Activated CD8-positive, alpha-beta memory T cell treated with anti-CD3 and anti-CD28 coated beads for 1 hour (primary cell): ENCODE data around the gene TNFRSF19.

Source experiments
- DNase-seq, 2 donors: peaks; one replicate each; pipeline ENCODE4 v3.0.0-alpha.2; 2020; ENCODE audit warnings: low read depth in 1 of 2; ENCODE audit errors: extremely low read depth in 1 of 2

The TNFRSF19 gene

DNA sequence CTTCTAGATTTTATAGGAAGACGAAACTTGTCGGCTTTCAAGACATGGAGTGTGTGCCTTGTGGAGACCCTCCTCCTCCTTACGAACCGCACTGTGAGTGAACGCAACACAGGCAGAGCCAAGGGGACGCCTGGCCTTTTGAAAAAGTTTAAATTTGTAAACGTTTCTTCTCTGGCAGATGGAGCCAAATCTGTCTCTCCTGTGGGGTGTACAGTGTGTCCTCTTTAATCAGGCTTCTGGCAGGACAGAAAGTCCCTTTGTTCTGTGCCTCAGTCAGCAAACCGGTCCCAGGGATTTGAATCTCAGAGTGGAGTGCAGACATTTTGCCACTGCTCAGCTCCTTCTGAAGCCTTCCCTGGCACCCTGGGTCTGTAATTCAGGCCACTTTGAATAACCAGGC is 56.5 kb downstream of the TNFRSF19 start:
- DNase-seq: no peak

DNA sequence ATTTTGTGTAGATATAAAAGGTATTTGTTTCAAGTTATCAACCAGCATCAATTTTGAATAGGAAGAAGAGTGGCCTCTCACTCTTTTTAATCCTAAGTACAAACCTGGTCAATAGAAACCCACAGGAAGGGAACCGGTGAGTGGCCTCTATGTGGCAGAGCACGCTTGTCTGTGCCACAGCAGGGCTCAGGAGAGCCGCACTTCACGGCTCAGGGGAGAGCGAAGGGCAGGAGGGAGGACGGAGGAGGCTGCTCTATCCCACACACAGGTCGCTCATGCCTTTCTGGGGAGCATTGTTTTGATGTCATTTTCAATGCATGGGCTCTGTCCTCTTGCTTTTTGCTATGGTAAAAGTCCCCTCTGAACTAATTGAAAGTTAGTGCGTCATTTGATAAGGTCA is 57.2 kb downstream of the TNFRSF19 start:
- no peak for DNase-seq

DNA sequence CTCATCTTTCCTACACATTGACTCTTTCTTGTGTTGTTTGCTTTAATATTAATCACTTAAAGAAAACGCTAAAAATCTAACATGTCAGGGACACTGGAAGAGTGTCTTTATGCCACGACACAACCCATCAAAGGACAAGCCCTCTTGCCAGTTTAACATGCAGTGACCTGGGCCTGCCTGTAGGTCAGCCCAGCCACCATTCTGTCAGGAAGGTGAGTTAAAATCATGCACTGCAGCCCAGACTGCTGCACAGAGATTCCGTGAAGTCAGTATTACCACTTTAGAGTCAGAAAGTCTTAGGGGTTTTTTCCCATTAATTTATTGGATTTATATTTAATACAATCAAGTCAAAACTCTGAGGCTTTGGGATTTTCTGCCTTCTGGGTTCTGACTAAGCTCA is 58.0 kb downstream of the TNFRSF19 start:
- DNase-seq: no peak

DNA sequence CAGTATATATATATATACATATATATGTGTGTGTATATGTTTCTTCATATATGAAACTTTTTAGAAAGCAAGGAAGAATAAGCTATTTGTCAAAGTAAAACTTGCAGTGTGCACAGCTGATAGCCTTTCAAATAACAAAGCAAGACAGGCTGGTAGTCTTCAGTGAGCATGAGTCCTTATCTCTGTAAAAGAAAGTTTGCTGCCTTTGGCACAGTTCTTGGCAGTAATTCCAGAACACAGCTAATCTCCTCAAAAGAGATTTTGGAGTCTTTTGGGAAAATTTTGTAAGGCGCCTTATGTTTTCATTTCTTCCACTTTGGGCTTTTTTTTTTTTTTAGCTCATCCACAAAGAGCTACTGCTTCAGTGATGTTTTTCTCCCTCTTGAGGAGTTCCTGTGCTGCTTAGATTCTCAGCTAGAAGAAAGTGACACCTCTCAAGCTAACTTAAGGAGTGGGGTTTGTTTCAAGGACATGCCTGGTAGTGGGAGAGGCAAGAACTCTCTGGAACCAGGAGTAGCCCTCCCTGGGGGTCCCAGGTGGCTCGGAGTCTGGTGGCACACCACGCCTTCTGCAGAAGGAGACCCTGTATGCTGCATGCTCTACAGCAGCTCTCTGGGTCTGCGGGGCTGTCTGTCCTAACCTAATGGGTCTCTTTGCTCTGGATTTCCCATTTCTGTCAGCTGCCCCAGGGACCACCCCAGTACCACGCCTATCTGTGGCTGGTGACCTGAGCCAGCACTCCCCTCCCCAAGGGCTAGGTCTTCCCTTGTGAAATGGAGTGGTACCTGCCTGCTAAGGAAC is 58.8 kb downstream of the TNFRSF19 start:
- no peak for DNase-seq

DNA sequence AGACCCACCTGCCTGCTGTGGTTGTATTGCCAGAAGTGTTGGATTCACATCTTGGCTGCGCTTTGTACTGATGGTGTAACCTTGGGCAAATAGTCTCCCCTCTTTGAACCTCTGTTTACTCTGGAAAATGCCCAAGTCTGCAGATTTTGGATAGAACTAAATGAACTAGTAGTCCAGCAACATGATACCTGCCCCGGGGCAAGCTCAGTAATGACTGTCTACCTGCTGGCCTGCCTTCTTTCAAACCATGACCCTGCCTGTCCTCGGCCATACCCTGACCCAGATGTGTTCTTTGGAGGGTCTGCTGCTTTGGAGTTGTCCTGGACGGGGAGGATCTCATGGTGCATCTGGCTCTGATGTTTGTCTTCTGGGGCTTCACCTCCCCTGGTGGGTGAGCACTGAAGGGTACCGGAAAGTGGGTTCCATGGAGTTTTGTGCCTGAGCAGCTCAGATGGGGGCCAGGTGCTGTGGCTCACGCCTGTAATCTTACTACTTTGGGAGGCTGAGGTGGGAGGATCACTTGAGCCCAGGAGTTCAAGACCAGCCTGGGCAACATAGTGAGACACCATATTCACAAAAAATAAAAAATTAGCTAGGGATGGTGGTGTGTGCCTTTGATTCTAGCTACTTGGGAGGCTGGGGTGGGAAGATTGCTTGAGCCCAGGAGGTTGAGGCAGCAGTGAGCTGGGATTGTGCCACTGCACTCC is 59.5 kb downstream of the TNFRSF19 start:
- no peak for DNase-seq

DNA sequence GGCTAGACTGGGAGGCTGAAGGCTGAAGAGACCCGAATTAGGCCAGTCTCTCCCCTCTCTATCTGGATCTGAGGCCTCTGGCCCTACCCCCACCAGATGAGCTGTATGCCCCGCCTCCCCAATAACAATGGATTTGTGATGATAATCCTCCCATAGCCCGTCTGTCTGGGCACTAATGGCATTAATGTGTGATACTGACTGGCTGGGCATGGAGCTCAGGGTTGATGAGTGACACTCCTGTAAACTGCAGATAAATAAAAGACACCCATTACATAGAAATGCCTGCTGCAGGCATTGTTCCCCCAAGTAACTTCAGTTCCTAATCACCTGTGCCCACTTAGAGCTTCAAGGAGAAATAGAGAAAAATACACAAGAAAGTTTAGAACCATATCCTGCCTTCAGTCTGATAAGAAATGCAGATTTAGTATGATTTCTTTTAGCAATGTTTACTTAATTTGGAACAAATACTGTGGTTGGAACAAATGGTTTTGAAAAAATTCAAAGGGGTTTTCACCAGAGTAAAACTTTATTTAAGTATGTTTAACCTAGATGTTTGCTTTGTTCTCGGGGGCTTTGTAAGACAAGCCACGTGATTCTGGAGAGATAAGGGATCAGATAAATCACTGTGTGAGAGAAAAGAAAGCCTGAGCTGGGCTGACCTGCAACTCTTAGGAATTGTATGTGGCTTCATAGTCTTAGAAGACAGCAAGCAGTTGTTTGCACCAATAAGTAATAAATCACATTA is 60.3 kb downstream of the TNFRSF19 start:
- no peak for DNase-seq

DNA sequence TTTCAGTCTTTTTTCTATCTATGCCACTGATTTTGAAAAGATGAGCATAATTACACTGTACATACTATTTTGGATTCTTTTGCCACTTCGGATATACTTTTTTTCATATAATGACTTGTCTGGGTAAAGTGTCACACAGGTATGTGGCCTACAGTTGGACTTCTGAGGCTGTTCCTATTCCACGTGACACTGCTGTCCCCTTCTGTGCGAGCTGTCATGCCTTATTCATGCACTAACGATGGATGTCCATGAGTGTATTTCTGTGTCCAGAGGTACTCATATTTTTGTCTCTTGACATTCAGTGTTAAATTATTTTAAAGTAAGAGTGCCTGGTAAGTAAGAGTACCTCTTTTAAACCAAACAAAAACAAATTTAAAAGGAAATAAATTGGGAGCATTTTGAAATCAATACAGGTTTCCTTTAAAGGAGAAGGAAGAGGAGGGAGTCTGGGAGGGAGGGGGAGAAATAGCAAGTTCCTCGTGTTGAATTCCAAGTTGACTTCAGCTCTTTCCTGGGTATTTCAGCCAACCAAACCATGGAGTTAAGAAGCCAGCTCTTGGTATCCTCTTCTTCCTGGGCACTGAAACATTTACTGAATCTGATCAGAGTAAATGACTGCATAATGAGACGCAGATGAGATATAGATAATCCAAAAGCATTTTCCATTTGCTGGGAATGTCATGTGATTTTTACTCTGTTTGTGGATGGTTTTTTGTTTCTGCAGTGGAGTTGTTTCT is 61.3 kb downstream of the TNFRSF19 start:
- no peak for DNase-seq

DNA sequence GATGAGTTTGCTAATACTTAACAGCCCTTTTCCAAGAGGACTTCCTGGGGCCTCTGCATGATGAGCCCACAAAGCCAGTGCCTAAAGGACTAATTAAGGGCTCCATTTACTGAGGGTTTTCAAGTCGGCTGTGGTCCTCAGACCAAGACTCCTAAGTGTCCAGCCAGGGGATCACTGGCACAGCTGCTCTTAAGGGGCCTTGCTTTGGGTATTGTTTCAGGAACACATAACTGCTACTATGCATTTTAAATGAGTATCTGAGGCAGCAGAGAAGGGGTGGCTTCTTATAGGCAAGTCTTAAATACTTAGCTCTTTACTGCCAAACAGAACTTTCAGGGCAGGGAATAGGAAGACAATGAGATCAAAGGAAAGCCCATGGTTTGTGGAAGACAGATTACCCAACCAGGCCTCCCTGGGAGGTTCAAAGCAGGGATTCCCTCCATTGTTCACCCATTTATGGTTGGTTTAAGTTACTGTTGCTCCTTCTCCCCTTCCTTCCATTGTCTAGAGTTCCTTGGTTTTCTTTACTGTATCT is 61.9 kb downstream of the TNFRSF19 start:
- DNase-seq: no peak

DNA sequence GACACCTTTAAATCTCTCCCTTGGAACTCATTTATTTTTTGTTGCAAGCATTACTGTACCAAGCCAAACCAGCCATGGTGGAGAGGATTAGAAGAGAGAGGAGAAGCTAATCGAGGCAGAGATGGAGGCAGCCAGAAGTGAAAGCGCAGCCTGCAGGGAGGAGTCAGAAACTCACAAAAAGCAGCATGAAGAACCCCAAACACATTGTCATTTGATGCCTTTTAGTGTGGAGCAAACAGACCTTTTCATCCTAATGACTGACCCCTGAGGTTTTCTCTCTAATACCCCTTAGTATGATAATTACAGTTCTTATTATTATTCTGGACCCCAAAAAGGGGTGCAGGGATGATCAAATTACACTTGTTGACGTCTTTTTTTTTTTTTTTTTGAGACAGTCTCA is 62.5 kb downstream of the TNFRSF19 start:
- no peak for DNase-seq

DNA sequence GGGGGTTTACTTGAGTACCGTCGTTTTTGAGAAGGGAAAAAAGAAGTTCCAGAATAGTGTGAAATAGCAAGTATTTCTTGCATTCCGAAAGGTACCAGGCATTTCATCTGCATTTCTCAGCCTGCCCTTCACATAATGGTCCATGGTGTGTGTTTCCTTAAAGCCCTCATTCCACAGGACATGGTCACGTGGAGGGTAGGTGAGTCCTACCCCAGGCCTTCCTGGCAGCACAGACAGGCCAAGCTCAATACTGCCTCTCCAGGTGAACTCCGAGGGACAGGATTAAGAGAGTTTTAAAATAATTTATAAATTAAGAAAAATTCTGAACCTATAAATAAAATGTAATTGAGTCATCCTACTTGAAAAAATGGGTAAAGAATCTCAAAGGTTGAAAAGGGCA is 64.7 kb downstream of the TNFRSF19 start:
- DNase-seq: no peak

DNA sequence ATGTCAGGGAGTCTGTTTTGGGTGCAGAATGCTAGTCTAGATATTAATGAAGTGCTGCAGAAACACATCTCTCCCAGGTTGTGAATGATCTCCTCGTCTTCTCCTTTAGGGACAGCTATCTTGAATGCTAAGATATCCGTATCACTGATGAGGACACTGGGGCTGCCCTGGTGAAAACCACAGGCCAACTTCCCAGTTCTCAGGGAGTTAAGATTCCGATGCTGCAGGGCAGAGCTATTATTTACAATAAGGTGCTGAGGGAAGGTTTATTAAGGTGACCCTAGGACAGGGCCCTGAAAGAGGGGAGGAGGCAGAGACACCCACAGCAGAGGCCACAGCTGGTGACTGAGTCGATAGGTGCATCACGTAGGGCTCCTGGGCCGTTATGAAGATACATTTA is 66.1 kb downstream of the TNFRSF19 start:
- no peak for DNase-seq

DNA sequence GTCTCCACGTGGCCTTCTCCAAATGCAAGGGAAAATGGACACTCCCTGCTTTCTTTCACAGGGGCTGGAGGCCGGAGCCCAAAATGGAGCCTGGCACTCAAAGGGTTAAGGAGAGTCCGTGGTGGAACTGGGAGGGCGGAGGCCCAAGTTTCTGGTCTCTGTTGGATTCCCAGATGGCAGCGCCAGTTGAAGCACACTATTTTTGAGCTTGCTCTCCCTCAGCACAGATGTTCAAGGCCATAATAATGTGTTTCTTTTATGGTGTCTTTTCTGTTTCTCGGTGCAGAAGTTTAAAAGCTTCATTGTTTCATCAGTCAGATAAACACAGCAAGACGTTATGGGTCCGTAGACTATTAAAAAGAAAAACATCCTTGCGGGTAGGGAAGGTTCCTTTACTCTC is 67.6 kb downstream of the TNFRSF19 start:
- no peak for DNase-seq

DNA sequence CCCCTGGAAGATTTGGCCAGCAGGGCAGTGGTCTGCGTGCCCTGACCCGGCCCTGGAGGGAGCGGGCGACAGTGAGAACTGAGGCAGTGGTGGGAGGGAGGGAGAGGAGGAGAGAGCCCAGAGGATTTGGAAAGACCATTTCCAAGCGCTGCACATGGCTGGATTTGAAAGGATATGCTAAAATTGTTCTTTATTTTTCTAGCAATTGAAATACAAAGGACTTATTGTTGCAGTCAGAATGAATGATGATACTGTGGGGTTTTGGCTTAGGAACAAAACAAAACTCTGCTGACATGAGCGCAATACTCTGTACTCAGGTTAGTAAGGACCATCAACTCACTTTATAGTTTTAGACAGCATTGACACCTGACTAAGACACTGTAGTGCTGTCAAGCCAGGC is 69.5 kb downstream of the TNFRSF19 start:
- no peak for DNase-seq

DNA sequence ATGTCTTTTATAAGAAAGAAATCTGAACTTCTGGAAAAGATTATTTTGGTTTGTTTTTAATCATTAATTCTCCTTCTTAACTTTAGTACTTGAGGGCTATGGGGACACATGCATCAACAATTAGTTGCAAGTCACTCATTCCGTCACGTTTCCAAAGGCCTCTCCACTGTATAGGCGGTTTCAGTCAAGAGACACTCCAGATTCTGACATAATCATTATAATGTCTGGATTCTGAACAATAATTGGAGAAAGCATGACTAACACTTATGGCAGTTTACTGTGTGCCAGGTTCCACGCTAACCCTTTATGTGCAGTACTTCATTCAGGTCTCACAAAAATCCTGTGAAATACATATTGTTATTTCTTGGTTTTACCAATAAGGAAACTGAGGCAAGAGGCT is 71.9 kb downstream of the TNFRSF19 start:
- no peak for DNase-seq

DNA sequence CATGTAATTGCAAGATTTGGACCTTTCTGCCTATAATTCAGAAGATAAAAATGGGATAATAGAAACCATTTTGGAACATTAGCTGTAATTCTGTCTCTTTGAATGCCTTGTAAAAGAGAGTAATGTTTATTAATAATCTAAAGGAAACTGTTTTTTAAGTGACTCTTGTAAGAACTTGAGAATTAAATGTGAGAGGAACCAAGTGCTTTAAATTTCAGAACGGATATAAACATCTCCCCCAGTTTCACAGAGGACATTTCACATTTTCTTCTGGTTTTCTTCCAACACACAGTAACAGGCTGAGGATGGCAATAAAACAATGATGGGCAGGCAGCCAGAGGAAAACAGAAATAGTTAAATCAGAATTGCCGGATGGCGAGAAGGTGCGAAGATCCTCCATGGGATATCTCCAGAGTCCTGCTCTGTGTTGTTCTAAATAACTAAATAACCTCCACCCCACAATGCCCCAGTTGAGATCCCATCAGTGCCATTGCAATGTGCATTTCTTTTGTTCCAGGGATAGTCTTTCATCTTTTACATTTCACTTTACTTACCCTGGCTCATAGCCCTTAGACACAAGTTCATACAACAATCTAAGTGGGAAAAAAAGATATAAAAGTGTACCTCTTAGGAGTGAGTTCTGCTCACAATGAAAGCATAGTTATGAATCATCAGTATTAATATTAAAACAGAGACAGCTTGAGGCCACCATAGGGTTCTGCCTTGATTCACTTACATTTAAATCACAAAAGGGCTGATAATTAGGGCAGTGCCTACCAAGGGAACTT is 73.3 kb downstream of the TNFRSF19 start:
- no peak for DNase-seq

DNA sequence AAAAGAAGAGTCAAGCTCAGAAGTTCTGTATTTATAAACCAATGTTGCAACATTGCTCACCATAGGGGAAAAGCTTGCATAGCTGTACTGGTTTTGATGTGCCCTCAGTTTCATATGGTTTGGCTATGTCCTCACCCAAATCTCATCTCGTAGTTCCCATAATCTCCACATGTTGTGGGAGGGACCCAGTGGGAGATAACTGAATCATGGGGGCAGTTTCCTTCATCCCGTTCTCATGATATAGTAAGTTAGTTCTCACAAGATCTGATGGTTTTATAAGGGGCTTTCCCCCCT is 73.9 kb downstream of the TNFRSF19 start:
- no peak for DNase-seq

DNA sequence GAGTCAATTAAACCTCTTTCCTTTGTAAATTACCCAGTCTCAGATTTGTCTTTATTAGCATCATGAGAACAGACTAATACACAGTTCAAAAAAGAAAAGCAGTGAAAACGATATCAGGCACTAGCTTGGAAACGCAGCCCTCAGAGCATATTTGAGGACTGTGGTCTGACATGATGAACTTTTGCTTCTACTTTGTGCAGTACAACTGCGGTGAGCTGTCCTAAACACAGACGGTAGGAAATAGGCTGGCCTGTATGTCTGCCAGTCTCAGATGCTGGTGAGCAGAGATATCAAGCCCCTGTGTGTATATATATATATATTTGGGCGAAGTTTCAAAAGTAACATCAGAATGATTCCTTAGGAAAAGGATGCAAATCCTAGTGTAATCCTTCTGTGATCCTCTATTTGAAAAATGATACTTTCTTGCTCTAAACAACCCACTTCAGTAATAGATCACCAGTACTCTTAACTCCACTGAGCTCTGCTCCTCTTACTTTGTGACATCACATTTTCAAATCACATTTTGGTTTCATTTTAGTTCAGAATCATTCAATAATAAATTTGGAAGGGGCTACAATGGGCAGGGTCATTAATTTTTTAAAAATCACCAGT is 74.4 kb downstream of the TNFRSF19 start:
- DNase-seq: no peak

DNA sequence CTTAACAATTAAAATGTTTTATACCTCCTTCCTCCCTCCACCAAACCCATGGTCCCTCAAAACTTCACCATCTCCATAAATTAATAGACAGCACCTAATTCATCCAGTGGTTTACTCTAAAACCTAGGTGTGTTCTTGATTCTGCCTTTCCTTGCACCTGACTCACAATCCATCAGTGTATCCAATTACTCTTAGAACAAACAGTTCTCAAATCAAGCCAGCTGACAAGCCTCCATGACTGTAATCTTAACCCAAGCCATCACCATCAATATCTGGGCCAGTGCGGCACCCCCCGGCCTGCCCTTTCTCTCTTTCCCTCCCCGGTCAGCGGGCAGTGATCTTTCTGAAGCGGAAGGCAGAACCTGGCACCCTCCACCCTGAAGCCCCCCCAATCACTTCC is 75.6 kb downstream of the TNFRSF19 start:
- no peak for DNase-seq

DNA sequence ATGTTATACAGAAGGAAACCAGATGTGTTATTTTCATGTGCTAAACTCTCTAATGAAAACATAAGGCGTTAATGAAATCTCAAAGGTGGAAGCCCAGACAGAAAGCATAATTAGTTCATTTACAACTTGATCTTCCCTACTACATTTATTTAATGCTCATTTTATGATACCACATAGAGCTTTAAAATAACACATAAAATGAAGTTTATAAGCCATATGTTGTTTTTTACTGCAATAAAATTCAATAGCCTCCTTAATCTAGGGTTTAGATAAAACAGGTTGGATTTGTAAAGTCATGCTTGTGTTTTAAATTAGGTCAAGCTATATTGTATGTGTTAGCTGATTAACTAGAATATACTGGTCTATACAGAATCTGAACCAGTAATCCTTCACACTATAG is 81.2 kb downstream of the TNFRSF19 start:
- DNase-seq: no peak

DNA sequence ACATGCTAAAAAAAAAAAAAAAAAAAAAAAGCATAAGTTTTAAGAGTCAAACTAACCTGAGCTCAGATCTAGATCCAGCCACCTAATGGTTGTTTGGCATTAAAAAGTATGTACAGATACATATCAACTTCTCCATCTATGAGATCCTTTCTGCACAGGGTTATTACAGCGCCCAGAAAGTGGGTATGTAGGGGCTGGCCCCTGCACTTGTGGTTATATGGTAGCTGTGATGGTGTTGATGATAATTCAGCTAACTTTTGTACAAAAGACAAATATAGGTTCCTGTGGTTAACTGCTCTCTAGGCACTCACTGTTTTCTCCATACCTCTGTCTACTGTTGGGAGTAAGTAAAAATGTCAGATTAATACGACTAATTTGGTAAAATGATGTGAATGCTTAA is 81.7 kb downstream of the TNFRSF19 start:
- no peak for DNase-seq
